Liver (tissue), 9 donors: Measurements from ENCODE around the gene SMIM33. TPM values are rescaled to one million over a fixed set of nuclear protein-coding genes. Genes with fewer than 3 reads are reported as not detected.
"Not testable (repeated sequence)": the region's sequence is repeated elsewhere in the genome, so short reads cannot be mapped to it uniquely, and the experiment has no call there.

ENCODE experiments used
- DNase-seq: peaks from one replicate; pipeline ENCODE4 v3.0.0-alpha.2; 2017; ENCODE audit warnings: low spot score
- H3K27ac ChIP-seq, 2 donors: one replicate each; pipeline ENCODE4 v1.7.0; 2013; ENCODE audit warnings: inconsistent platforms in 2 of 2, low read length in 2 of 2, control low read depth in 1 of 2, low read depth in 1 of 2, mild to moderate bottlenecking in 1 of 2
- H3K27me3 ChIP-seq, 4 donors: one replicate each; pipeline versions ENCODE4 v1.6.1 to v1.7.0; 2013; ENCODE audit warnings: low read length in 3 of 4, inconsistent platforms in 1 of 4, mild to moderate bottlenecking in 1 of 4, moderate library complexity in 1 of 4; ENCODE audit not compliant: control insufficient read depth in 4 of 4, insufficient read depth in 4 of 4
- H3K36me3 ChIP-seq, 4 donors: one replicate each; pipeline versions ENCODE4 v1.6.1 to v1.7.0; 2013; ENCODE audit warnings: low read length in 3 of 4, mild to moderate bottlenecking in 3 of 4, low read depth in 1 of 4, moderate library complexity in 1 of 4; ENCODE audit not compliant: control insufficient read depth in 4 of 4, insufficient read depth in 3 of 4
- H3K4me1 ChIP-seq, 4 donors: one replicate each; pipeline versions ENCODE4 v1.6.1 to v1.7.0; 2013; ENCODE audit warnings: low read length in 3 of 4, mild to moderate bottlenecking in 3 of 4, moderate library complexity in 1 of 4; ENCODE audit not compliant: control insufficient read depth in 4 of 4, insufficient read depth in 4 of 4
- H3K4me3 ChIP-seq, 3 donors: one replicate each; pipeline versions ENCODE4 v1.6.1 to v1.7.0; 2013; ENCODE audit warnings: low read length in 3 of 3, control low read depth in 1 of 3, low read depth in 1 of 3, mild to moderate bottlenecking in 1 of 3
- H3K9ac ChIP-seq, 2 donors: one replicate each; pipeline ENCODE4 v1.7.0; 2013; ENCODE audit warnings: low read length in 2 of 2, mild to moderate bottlenecking in 2 of 2, moderate library complexity in 2 of 2, control low read depth in 1 of 2, low read depth in 1 of 2
- H3K9me3 ChIP-seq, 4 donors: one replicate each; pipeline versions ENCODE4 v1.6.1 to v1.7.0; 2013; ENCODE audit warnings: low read length in 3 of 4; ENCODE audit not compliant: control insufficient read depth in 4 of 4
- EGR1 ChIP-seq, 2 donors: IDR thresholded peaks; 2 replicates each; pipeline ENCODE4 v1.6.1; 2016 to 2018; ENCODE audit warnings: antibody characterized with exemption in 2 of 2, low read depth in 2 of 2
- FOXA2 ChIP-seq: IDR thresholded peaks from 2 replicates; pipeline ENCODE4 v1.6.1; 2016; ENCODE audit warnings: antibody characterized with exemption
- RXRA ChIP-seq, 2 donors: IDR thresholded peaks; 2 replicates each; pipeline ENCODE4 v1.6.1; 2017 to 2018; ENCODE audit warnings: antibody characterized with exemption in 2 of 2, mild to moderate bottlenecking in 1 of 2
- WGBS: extraction: QIAGEN DNeasy Blood & Tissue Kit; methylation state at CpG from one replicate; pipeline ENCODE4 v1.1.7; 2013; 5-methylcytosine and 5-hydroxymethylcytosine counted together
- polyA plus RNA-seq, 2 donors: library from polyadenylated mRNA; stranded (reverse) in 1 of 2; unstranded in 1 of 2; fragments of 200-250 nt in 1 of 2; fragments of >200 nt in 1 of 2; fragmentation: Nextera tagmentation in 1 of 2; extraction: Ambion mirVana in 1 of 2; gene quantifications; one replicate each; pipeline versions ENCODE4 v1.2.1 to v1.2.3, GENCODE V29; 2013 to 2015
- total RNA-seq, 2 donors: library from RNA; depleted of rRNA; stranded (reverse); fragments of >200 nt; gene quantifications; one replicate each; pipeline ENCODE4 v1.2.3, GENCODE V29; 2014
- TF ChIP-seq, protein P1 (sequence below): IDR thresholded peaks from 2 replicates; pipeline ENCODE4 v1.6.1; 2016; ENCODE audit warnings: antibody characterized with exemption
- TF ChIP-seq, protein P2 (sequence below): IDR thresholded peaks from 2 replicates; pipeline ENCODE4 v1.6.1; 2016; ENCODE audit warnings: antibody characterized with exemption, mild to moderate bottlenecking
- TF ChIP-seq, protein P3 (sequence below): IDR thresholded peaks from 2 replicates; pipeline ENCODE4 v1.6.1; 2016; ENCODE audit warnings: antibody characterized with exemption
- donor health status: healthy.
- donor health status: healthy.
- donor health status: healthy.
- donor health status: healthy.
- donor health status: healthy.

Gene SMIM33
- total and polyA plus RNA-seq, 4 donors, result 0.05 TPM; not detected in 3

DNA sequence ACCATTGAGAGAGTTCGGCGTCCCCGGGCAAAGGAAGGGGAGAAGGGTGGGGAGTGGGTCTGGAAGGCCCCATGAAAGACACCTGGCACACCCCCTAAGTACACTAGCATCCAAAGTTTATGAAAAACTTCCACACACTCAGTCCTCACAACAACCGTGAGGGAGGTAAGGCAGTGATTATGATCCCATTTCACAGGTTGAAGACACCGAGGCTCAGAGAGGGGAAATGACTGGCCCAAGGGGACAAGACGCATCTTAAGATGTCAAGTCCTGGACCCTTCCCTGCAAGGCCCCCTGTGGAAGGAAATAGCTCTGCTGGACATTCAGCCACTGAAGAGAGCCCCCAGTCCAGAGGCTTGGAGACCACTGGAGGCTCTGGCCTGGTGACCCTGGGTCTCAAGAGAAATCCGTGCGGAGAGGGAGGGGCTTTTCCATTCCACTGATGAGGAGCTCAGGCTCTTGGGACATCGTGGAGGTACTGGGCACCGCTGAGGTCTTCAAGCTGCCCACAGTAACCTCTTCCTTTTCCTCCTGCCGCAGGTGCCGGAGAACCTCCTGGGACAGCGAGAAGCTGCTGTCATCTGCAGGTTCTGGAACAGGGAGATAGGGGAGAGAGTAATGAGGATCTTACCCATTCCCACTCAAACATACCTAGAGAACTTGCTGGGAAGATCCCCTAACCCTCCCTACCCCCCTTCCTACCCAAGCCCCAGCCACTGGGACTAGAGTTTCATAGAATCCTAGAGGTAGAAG is 5.2 kb downstream of the SMIM33 start:
- TF ChIP-seq, protein P1, sequence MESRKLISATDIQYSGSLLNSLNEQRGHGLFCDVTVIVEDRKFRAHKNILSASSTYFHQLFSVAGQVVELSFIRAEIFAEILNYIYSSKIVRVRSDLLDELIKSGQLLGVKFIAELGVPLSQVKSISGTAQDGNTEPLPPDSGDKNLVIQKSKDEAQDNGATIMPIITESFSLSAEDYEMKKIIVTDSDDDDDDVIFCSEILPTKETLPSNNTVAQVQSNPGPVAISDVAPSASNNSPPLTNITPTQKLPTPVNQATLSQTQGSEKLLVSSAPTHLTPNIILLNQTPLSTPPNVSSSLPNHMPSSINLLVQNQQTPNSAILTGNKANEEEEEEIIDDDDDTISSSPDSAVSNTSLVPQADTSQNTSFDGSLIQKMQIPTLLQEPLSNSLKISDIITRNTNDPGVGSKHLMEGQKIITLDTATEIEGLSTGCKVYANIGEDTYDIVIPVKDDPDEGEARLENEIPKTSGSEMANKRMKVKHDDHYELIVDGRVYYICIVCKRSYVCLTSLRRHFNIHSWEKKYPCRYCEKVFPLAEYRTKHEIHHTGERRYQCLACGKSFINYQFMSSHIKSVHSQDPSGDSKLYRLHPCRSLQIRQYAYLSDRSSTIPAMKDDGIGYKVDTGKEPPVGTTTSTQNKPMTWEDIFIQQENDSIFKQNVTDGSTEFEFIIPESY, result no peak
- TF ChIP-seq EGR1 (IDR thresholded peaks at IDR 0.05; ENCODE audit: low read depth in 2 of 2), result no peak
- TF ChIP-seq RXRA (IDR thresholded peaks at IDR 0.05), result no peak
- TF ChIP-seq, protein P2, sequence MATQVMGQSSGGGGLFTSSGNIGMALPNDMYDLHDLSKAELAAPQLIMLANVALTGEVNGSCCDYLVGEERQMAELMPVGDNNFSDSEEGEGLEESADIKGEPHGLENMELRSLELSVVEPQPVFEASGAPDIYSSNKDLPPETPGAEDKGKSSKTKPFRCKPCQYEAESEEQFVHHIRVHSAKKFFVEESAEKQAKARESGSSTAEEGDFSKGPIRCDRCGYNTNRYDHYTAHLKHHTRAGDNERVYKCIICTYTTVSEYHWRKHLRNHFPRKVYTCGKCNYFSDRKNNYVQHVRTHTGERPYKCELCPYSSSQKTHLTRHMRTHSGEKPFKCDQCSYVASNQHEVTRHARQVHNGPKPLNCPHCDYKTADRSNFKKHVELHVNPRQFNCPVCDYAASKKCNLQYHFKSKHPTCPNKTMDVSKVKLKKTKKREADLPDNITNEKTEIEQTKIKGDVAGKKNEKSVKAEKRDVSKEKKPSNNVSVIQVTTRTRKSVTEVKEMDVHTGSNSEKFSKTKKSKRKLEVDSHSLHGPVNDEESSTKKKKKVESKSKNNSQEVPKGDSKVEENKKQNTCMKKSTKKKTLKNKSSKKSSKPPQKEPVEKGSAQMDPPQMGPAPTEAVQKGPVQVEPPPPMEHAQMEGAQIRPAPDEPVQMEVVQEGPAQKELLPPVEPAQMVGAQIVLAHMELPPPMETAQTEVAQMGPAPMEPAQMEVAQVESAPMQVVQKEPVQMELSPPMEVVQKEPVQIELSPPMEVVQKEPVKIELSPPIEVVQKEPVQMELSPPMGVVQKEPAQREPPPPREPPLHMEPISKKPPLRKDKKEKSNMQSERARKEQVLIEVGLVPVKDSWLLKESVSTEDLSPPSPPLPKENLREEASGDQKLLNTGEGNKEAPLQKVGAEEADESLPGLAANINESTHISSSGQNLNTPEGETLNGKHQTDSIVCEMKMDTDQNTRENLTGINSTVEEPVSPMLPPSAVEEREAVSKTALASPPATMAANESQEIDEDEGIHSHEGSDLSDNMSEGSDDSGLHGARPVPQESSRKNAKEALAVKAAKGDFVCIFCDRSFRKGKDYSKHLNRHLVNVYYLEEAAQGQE, result no peak
- TF ChIP-seq, protein P3, sequence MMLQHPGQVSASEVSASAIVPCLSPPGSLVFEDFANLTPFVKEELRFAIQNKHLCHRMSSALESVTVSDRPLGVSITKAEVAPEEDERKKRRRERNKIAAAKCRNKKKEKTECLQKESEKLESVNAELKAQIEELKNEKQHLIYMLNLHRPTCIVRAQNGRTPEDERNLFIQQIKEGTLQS, result no peak
- no peak for TF ChIP-seq FOXA2
- H3K36me3 ChIP-seq, result no peaks in the 10 kb centered on the region
- H3K4me3 ChIP-seq, result no peak overlapping the region
- peaks cover 0 to 5% (median 0%) of the 10 kb centered on the region in 4 donors for H3K4me1 ChIP-seq
- H3K27ac ChIP-seq, result no peak overlapping the region
- no peak overlapping the region for H3K9ac ChIP-seq
- DNase-seq, result no peak
- no peaks in the 10 kb centered on the region for H3K27me3 ChIP-seq
- WGBS, result 86% methylated on average over 13 of the region's 13 CpGs
- H3K9me3 ChIP-seq, result no peaks in the 10 kb centered on the region

DNA sequence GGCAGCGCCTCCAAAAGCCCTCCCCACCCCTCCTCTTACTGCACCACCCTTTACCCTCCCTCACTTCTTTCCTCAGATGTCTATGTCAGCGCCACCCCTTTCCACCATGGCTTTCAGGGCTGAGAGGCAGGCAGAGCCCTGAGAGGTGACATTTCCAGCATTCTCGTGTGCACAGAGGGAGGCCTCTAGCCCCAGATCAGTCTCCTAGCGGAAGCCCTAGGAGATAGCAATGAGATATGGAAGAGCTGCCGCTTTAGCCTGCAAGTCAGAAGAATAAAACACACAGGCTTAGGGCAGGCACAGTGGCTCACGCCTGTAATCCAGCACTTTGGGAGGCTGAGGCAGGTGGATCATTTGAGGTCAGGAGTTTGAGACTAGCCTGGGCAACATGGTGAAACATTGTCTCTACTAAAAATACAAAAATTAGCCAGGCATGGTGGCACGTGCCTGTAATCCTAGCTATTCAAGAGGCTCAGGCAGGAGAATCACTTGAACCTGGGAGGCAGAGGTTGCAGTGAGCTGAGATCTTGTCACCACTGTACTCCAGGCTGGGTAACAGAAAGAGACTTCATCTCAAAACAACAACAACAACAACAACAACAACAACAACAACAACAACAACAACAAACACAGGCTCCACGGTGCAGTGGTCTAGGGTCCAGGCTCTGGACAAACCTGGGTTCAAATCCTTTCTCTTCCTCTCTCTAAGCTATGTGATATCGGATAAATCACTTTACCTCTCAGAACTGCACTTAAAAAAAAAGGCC is 8.0 kb downstream of the SMIM33 start:
- not testable (repeated sequence) for DNase-seq, H3K9ac ChIP-seq, H3K4me3 ChIP-seq, H3K36me3 ChIP-seq, H3K9me3 ChIP-seq, H3K27me3 ChIP-seq, H3K27ac ChIP-seq
- H3K4me1 ChIP-seq, result peaks cover 0 to 10% (median 0%) of the 10 kb centered on the region in 4 donors
- 79% methylated on average over 9 of the region's 9 CpGs for WGBS

DNA sequence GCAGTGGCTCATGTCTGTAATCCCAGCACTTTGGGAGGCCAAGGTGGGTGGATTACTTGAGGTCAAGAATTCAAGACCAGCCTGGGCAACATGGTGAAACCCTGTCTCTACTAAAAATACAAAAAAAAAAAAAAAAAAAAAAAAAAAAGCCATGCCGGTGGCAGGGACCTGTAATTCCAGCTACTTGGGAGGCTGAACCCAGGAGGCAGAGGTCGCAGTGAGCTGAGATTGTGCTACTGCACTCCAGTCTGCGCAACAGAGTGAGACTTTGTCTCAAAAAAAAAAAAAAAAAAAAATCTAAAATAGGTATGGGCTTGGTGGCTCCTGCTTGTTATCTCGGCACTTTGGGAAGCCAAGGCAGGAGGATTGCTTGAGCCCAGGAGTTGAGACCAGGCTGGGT is 8.9 kb downstream of the SMIM33 start:
- 95% methylated on average over 4 of the region's 4 CpGs for WGBS
- not testable (repeated sequence) for H3K27me3 ChIP-seq, H3K9ac ChIP-seq, H3K9me3 ChIP-seq, DNase-seq, H3K4me3 ChIP-seq, H3K36me3 ChIP-seq, H3K27ac ChIP-seq
- peaks cover 0 to 10% (median 0%) of the 10 kb centered on the region in 4 donors for H3K4me1 ChIP-seq
